Stimulated activated CD8-positive, alpha-beta memory T cell treated with anti-CD3 and anti-CD28 coated beads, Interleukin-4, amount 100 ng/mL, for 1 hour (primary cell): ENCODE measurements around the gene GABARAPL2.
A peak's percentile ranks its signal among the peaks of the same experiment; 100 is the strongest.
"Not testable (repeated sequence)": the region's sequence is repeated elsewhere in the genome, so short reads cannot be mapped to it uniquely, and the experiment has no call there.

Experiments
- DNase-seq, 2 donors: peaks; one replicate each; pipeline ENCODE4 v3.0.0-alpha.2; 2020; ENCODE audit warnings: low read depth in 2 of 2, low spot score in 1 of 2

GABARAPL2 gene

DNA sequence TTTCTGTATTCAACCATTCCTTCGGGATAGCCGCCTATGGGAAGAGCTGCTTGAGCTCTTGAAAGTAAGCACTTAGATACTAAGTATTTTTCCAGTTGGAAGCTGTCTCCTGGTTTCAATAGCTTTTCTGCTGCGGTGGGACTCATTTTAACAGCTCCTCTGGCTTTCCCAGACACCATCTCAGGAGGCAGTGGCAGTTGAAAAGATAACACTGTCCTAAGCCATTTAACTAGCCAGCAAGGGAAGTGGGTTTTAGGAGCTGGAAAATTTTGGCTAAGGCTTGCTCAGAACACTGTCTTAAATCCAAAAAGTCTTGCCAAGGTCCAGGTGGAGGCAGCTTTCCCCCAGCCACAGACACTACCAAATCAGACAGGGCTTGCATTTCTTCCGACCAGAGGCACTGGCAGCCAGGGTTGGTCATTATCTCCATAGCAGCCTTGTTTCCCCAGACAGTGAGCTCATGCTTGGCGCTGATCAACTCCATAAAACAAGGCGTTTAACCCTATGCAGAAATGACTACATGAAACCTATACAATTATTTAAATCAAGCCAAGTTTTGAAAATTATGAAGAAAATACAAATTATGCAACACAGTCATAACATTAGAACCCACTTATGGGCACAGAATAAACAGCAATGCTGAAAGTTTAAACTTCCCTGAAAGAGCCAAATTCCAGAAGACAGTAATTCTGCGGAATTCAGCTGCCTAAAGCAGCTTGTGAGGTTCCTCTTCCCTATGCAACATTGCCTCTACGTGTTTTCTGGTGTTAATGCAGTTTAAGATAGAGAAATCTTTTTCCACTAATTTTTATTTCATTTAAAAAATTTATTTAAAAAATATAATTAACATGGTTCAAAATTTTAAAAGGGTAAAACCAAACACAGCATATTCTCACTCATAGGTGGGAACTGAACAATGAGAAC, 25.0 kb downstream of the GABARAPL2 start:
- no peak for DNase-seq

DNA sequence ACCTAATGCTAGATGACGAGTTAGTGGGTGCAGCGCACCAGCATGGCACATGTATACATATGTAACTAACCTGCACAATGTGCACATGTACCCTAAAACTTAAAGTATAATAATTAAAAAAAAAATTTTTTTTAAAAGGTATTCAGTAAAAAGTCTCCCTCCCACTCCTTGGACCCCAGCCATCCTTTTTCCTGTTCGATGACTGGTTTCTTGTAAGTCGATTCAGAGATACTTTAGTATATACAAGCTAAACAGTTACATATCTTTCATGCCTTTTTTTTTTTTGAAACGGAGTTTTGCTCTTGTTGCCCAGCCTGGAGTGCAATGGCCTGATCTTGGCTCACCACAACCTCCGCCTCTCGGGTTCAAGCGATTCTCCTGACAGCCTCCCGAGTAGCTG, 25.7 kb downstream of the GABARAPL2 start:
- DNase-seq, result not testable (repeated sequence)

DNA sequence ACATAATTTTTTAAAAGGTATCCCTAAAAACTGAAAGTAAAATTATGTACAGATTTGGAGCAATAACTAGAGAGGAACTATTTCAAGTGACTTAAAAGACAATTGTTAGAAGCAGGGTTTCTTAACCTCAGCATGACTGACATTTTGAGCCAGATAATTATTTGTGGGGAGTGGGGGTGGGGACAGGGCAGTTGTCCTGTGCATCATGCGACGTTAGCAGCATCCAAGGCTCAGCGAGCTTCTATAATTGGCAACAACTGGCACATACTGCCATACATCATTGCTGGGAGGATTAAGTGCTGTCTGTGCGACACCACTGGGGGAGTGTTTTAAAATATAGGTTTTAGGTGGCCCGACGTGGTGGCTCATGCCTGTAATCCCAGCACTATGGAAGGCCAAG, 27.1 kb downstream of the GABARAPL2 start:
- no peak for DNase-seq

DNA sequence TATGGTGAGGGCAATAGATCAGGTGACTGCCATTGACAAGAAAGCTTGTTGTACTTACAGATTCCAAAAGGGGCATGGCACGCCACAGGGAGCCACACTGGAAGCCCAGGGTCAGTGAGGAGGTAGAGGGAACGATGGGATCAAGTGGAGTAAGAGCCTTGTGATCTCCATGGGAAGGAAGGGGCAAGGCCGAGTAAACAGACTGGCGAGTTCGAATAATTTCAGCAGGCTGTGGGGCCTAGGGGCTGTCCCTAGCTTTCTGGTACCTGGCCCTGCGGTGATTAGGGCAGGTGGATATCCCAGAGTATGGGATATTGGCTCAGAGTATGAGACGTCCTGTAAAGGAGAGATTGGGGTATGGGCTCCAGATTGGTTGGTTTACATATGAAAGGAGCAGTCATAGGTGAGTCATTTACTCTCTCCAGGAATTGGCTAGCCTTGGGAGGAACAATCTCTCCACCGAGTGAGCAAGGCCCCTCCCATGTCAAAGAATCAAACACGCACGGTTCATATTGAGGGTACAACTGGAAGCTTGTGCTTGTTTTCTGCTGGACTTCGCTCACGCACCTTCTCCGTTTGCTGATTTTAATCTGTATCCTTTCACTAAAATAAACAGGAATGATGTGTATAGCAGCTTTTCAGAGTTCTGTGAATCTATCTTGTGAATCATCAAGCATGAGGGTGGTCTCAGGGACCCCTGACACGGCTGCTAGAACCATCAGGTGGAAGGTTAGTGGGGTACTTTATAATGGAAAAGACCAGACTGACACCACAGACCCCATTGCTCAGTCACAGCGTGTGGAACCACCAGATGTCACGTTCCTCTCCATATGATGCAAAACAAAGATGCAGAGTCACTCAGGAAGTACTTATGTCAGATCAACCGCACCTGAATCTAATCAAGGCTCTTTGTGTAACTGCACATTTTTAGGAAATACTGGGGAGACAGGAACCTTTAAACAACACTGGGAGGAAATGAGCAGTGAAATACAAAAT, 27.9 kb downstream of the GABARAPL2 start:
- DNase-seq, result no peak

DNA sequence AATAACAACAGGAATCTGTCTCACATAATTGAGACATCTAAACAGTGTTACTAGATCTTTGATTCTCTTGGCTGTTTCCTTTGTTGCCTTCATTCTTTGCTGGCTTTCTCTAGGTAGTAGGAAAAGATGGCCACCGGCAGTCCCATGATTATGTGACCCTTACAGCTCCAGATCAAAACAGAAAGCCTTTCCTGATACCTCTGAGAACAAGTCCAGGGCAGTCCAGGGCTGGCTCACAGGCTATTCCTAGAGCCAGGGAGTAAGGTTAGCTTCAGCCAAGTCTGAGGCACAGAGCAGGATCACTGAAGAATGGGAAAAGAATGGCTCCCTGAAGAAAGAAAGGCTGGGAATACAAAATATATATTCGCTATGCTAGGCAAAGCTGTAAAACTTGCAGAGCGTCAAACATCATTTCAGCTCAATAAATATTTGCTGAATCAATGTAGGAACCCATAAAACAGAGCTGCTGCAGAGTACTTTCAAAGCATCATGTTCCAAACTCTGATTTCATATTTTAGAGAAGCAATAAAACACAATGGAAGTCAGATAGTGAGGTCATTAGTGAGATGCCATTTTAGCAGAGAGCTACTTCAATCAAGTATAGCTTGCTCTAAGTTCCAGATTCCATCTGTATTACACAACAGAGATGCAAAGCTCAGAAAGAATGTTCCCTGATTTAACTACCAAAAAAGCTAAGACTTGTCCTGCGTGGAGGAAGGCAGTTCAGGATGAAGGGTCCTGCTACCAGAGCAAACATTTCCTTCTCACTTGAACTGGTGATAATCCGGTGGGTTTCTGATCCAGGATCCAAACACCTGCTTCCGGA, 33.5 kb downstream of the GABARAPL2 start:
- DNase-seq, result no peak

DNA sequence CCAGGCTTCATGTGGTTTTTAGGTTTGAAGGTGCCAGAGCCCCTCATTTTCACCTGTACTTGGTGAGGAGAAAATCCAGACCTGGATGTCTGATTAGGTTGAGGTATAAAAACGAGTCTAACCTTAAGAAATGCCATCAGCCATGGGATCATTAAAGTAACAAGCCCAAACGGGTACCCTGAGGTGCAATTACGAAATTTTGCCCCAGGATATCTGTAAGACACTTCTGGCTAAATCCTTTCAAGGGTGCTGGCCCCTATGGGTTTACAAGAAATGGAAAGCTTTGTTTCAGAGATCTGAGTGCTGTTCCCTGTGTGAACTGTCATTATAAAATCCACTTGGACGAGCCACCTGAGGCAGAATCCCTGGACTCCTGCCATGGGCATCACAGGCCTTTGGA, 37.1 kb downstream of the GABARAPL2 start:
- DNase-seq, result no peak

DNA sequence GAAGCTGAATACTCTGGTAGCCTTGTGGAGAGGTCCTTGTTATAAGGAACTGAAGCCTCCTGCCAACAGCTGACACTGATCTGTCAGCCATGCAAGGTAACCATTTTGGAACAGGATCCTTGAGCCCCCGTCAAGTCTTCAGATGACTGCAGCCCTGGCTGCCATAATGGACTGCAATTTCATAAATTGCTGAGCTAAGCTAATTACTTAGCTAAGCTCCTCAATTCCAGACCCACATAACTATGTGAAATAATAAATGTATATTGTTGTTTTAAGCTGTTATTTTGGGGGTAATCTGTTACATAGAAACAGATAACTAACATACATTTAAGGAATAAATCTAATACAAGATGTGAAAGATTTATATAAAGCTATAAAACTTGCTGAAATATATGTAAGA, 40.3 kb downstream of the GABARAPL2 start:
- DNase-seq, result no peak

DNA sequence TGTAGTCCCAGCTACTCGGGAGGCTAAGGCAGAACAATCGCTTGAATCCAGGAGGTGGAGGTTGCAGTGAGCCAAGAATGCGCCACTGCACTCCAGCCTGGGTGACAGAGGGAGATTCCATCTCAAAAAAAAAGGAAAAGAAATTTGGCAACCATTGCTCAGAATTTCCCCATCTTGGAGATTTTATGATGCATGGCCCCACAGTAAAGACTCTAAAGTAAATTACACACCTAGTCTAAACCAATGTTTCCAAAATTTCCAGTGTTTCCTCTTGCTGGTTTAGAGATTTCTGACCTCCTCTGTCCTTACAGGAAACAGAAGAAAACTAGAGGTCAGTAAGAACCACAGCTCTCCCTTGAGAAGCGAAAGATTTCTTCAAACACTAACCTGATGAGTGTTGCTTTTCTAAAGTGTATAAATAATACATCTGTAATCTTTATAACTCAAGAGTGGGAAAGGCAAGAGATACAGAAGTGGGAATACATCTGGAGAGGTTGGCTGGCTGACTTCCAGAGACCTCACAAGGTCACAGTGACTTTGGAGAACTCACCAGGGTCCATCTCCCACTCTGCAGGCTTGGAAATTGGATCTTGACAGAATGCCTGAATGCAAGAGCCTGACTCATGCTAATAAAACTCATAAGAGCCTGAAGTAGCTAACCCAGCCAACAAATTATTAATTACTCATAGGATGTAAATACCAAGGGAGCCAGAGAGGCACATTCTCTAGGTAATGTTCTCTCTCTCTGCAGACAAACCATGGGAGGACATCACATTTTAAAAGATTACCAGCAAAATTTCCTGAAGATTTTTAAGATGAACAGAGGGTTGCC, 48.1 kb downstream of the GABARAPL2 start:
- DNase-seq, result no peak

DNA sequence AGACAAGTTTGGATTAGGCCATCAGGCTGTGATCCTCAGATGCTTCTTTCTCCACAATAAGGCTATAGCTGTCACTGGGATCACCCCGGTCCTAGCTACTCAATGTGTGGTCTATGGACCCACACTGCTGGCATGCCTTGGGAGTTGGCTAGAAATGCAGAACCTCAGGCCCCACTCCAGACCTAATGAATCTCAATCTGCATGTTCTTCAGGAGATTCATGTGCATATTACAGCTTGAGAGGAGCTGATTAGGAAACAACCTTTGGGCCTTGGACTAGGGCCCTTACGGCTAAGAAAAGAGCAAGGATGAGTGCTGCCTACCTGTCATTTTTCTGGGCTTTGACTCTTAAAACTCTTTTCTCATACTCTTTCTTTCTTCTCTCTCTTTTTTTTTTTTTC, 49.4 kb downstream of the GABARAPL2 start:
- no peak for DNase-seq

DNA sequence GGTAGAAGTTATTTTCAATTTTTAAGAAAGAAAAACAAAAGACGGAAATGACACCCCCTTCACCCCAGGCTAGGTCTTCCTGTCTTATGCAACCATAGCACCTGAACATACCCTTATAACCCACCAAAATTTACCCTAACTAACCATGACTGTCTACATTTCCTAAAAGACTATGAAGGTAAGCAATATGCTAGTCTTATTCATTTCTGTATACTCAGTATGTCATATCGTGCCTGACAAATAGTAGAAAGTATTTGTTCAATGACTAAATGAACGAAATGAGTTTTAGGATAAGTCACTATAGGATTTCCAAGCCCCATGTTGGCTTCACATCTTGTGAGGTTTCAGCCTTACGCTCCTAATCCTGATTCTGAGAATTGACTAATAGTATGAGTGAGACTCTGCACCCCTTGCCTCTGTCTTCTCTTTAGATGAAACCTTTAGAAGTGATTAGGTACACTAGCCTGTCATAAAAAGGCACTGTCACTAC, 50.4 kb downstream of the GABARAPL2 start:
- DNase-seq, result no peak

DNA sequence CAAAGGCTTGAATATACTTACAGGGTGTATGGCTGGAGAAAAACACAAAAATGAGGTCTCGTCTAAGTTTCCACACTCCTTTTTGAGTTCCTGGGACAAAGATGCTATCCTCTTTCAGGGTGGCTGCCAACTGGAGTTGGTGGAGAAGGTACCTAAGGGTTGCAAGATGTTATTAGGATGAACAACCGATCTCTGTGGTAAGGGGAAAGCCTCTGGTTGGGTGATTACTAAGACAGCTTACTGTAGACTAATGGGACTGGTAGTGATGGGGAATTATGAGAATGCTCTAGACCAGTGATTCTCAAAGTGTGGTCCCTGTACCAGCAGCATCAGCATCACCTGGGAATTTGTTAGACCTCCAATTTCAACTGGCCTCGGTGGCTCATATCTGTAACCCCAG, 50.9 kb downstream of the GABARAPL2 start:
- DNase-seq, result no peak

DNA sequence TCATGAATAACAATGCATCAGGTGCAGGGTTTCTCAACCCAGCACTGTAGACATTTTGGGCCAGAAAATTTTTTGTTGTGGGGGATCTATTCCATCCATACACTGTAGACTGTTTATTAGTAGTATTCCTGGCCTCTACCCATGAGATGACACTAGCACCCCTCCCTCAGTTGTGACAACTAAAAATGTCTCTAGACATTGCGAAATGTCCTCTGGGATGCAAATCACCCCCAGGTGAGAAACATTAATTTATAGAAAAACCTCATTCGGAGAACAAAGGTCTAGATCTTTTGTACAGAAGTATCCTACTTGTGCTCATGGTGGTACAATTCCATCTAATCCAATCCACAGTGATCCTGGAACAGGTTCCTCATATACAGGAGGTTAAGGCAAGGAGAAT, 52.6 kb downstream of the GABARAPL2 start:
- no peak for DNase-seq

DNA sequence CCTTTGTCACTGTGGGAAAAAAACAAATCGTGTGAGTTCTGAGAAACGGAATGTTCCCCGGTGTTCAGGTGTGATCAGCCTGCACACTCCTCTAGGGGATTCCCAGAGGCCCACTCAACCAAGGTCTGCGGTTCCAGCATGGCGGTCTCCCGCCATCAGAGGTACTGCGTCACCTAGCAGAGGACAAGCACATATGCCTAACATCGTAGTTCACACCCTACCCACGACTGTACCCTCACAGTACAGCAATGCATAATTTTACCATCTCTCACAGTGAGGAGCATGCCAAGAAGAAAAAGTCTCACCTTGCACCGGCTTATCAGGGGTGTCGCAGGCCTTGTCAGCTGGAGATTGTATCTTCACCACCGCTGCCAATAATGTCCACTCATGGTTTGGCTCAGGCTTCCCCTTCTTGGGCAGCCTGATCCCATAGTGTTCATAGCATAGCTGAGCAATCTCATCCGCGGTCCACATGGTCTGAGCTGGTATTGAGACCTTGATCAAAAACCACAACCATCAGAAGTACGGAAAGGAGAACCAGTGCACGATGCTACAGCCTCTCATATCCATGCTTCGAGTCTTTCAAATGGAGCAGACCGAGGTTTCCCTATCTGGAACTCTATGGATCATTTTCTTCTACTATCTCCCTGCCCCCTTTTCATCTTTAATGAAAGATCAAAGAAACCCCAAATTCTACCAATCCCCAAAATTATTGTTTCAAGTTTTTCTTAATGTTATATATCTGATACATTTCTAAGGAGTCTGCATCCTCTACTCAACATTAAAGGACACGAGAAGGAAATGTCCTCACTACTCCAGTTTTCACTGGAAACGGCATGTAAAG, 54.4 kb downstream of the GABARAPL2 start:
- DNase-seq, result peak in 1 of 2 donors; percentile 29

DNA sequence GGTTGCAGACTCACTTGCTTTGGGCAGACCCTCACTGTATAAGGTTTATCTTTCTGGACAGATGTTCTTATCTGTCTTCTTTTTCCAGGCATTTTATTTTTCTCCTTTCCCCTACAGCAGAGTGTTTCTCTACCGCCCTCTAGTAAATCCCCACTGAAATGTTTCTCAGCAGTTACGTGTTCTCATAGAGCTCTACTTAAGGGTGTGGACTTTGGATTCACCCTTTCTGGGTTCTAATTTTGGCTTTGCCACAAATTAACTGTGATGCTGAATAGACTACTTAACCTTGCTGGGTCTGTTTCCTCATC, 54.9 kb downstream of the GABARAPL2 start:
- no peak for DNase-seq

DNA sequence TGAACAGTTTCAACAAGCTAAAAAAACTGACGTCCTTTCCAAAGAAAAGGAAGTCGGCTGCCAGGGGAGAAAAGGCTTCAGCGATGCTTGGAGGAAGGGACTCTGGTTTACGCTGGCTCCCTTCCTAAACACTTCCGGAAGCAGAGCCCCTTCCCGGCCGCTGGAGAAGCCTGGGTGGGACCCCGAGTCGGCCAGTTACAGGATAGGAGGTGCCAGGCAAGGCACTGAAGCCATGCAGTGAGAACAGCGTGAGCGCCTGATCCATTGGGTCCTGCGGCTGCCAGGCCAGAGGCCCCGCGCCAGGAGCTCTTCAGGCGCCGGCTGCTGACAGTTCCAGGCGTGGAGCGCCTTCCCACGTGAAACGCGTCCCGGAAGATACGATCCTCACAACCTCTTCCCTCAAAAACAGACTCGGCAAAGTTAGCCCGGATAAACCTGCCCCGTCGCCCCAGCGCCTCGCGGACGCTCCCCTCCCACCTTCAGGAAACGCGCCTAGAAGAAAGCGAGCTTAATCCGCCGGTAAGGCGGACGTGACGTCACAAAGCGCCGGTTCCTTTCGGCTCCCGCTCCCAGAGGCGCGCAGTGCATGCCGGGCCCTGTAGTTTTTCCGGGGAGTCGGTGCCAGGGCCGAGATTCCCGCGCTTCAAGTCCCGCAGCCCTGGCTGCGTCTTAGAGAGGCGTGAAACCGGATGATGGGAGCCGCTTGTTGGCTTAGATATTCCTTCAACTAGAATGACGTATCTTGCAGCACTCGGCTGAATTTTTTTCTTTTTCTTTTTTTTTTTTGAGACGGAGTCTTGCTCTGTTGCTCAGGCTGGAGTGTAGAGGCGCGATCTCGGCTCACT, 56.8 kb downstream of the GABARAPL2 start, which contains the start of gene ADAT1:
Gene ADAT1 (minus strand): TSS at position 521 of the 845 bp plus-strand sequence. CDS start 2,482 bp downstream, outside the sequence.
- peak; percentile 93 for DNase-seq

DNA sequence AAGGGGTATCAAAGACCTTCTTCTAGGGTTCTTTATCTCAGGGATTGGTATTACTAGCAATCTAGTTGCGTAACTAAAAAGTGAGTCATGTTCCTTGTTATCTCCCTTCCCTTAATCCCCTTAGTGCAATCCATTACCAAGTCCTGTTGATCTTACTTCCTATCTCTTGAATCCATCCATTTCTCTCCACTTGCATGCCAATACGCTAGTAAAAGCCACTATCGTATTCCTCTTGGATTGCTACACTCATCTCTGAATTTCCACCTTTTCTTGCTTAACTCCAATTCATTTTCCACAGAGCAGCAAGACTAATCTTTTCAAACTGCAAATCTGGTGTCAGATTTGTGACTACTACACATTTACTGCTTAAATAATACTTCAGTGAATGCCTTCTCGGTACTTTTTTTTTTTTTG, 58.7 kb downstream of the GABARAPL2 start:
- no peak for DNase-seq

DNA sequence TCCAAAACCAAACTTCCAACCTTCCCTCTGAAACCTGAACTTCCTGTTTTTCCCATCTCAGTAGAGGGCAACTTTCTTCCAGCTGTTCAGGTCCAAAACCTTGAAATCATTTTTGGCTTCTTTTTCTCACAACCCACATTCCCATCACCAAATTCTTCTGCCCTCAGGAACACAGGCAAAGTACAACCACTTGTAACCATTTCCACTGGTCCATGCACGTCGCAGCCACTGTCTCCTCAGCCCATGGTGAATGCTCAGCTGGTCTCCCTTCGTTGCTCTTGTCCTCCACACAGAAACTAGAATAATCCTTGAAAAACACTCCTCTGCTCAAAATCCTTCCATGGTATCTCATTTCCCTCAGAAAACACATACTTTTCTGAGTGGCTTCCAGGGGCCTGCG, 60.6 kb downstream of the GABARAPL2 start:
- no peak for DNase-seq
